Panc1 (cell line): Measurements from ENCODE around the gene HOXD11.

ENCODE experiments used
- POLR2AphosphoS5 ChIP-seq: IDR thresholded peaks from 2 replicates; pipeline ENCODE4 v1.6.1; 2012; ENCODE audit warnings: mild to moderate bottlenecking, low read depth, low read length, moderate library complexity
- SIN3A ChIP-seq: IDR thresholded peaks from 2 replicates; pipeline ENCODE4 v1.6.1; 2012; ENCODE audit warnings: low read depth, mild to moderate bottlenecking, low read length, moderate library complexity, borderline replicate concordance; ENCODE audit not compliant: insufficient read depth
- TCF7L2 ChIP-seq: IDR thresholded peaks from 2 replicates; pipeline ENCODE4 v1.6.1; 2011; ENCODE audit warnings: mild to moderate bottlenecking, low read depth, low read length, inconsistent platforms
- TF ChIP-seq, protein P1 (sequence below): fragments of 450-650 bp; IDR thresholded peaks from 2 replicates; pipeline ENCODE4 v1.5.1; 2017; ENCODE audit warnings: mild to moderate bottlenecking

DNA sequence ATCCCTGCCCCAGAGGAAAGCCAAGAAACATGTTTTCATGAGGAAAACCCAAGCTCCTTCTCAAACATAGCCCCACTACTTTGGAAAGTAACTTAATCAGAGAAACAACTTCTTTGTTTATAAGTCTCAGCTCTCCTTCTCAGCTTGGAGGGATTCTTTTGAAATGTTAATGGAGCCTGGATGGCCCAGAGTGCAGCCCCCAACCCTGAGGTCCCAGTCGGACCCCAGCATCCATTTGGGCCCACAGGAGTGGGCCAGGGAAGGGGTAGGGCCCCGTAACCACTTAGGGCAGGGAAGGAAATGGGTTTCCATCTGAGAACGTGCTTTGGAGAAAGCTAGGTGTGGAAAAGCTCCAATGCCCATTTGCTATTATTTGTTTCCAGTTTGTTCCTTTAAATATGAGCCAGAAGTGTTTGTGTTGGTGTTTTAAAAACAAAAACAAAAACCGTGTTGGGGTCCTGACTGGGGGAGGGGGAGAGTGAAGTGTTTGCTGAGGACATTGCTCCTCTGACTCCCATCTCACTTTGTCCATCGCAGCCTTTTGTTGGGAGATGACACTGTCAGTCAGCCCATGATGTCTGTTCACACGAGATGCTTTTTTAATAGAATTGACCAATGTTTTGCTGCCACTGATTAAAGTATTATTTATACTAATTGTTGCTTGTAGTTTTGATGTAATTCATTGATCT, 48.4 kb downstream of the HOXD11 start:
- TF ChIP-seq, protein P1, sequence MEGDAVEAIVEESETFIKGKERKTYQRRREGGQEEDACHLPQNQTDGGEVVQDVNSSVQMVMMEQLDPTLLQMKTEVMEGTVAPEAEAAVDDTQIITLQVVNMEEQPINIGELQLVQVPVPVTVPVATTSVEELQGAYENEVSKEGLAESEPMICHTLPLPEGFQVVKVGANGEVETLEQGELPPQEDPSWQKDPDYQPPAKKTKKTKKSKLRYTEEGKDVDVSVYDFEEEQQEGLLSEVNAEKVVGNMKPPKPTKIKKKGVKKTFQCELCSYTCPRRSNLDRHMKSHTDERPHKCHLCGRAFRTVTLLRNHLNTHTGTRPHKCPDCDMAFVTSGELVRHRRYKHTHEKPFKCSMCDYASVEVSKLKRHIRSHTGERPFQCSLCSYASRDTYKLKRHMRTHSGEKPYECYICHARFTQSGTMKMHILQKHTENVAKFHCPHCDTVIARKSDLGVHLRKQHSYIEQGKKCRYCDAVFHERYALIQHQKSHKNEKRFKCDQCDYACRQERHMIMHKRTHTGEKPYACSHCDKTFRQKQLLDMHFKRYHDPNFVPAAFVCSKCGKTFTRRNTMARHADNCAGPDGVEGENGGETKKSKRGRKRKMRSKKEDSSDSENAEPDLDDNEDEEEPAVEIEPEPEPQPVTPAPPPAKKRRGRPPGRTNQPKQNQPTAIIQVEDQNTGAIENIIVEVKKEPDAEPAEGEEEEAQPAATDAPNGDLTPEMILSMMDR: no peak
- TF ChIP-seq POLR2AphosphoS5 (no peak), SIN3A (no peak), TCF7L2 (no peak)
